CD4-positive, CD25-positive, alpha-beta regulatory T cell (primary cell): ENCODE data around the gene CNTNAP2. TPM values are rescaled to one million over a fixed set of nuclear protein-coding genes. Genes with fewer than 3 reads are reported as not detected.

Experiments
- ATAC-seq, 2 donors: fragments of 150-1000 bp; cut with Tn5 transposase; one replicate each; pipeline ENCODE4 v1.10.0; 2021; ENCODE audit warnings: low read depth in 2 of 2, moderate number of reproducible peaks in 2 of 2, moderate library complexity in 1 of 2
- DNase-seq, 3 donors: peaks; one replicate each; pipeline versions ENCODE4 v3.0.0 to v3.0.0-alpha.2; 2012 to 2022; ENCODE audit warnings: mixed read lengths in 1 of 3
- H3K27ac ChIP-seq: one replicate; pipeline ENCODE4 v1.7.0; 2013; ENCODE audit warnings: mild to moderate bottlenecking, low read length; ENCODE audit not compliant: insufficient read depth, poor library complexity, severe bottlenecking
- H3K27me3 ChIP-seq: one replicate; pipeline ENCODE4 v1.7.0; 2013; ENCODE audit warnings: low read length; ENCODE audit not compliant: control insufficient read depth, insufficient read depth
- H3K36me3 ChIP-seq: one replicate; pipeline ENCODE4 v1.7.0; 2013; ENCODE audit warnings: mild to moderate bottlenecking, low read length, moderate library complexity; ENCODE audit not compliant: control insufficient read depth, insufficient read depth
- H3K4me1 ChIP-seq: 2 replicates; pipeline ENCODE4 v1.7.0; 2013; ENCODE audit warnings: mild to moderate bottlenecking, low read length; ENCODE audit not compliant: insufficient read depth, control insufficient read depth, poor library complexity, severe bottlenecking
- H3K4me3 ChIP-seq: one replicate; pipeline ENCODE4 v1.7.0; 2013; ENCODE audit warnings: low read depth, mild to moderate bottlenecking, low read length, moderate library complexity
- H3K9me3 ChIP-seq, 2 experiments: 1 replicate in 1 of 2; 2 replicates in 1 of 2; pipeline ENCODE4 v1.7.0; 2013; ENCODE audit warnings: low read length in 2 of 2, mild to moderate bottlenecking in 1 of 2, moderate library complexity in 1 of 2; ENCODE audit not compliant: control insufficient read depth in 2 of 2
- H3K27ac Mint-ChIP-seq, 3 donors: one replicate each; pipeline ENCODE4 v1.8.0; 2020 to 2022; ENCODE audit warnings: mild to moderate bottlenecking in 3 of 3, mixed read lengths in 3 of 3, moderate library complexity in 2 of 3
- H3K27me3 Mint-ChIP-seq: one replicate; pipeline ENCODE4 v1.8.0; 2022; ENCODE audit warnings: mild to moderate bottlenecking, mixed read lengths
- H3K36me3 Mint-ChIP-seq: one replicate; pipeline ENCODE4 v1.8.0; 2020; ENCODE audit warnings: mixed read lengths
- H3K4me1 Mint-ChIP-seq, 4 donors: one replicate each; pipeline ENCODE4 v1.8.0; 2020 to 2022; ENCODE audit warnings: mixed read lengths in 4 of 4, mild to moderate bottlenecking in 1 of 4
- H3K4me3 Mint-ChIP-seq, 4 donors: one replicate each; pipeline ENCODE4 v1.8.0; 2020 to 2022; ENCODE audit warnings: mild to moderate bottlenecking in 4 of 4, mixed read lengths in 4 of 4, moderate library complexity in 3 of 4
- H3K9me3 Mint-ChIP-seq, 7 donors: one replicate each; pipeline ENCODE4 v1.8.0; 2020 to 2022; ENCODE audit warnings: mixed read lengths in 7 of 7, mild to moderate bottlenecking in 3 of 7, moderate library complexity in 2 of 7
- polyA plus RNA-seq, 4 donors: library from polyadenylated mRNA; unstranded; fragments of 300-500 nt; fragmentation: Illumina TruSeq; gene quantifications; one replicate each; pipeline ENCODE4 v1.2.3, GENCODE V29; 2021
- total RNA-seq: library from RNA; stranded (reverse); gene quantifications from one replicate; pipeline ENCODE4 v1.2.3, GENCODE V29; 2022

Gene CNTNAP2
- total and polyA plus RNA-seq, 5 donors from 2014 or later, result 0.02 to 0.15 TPM; not detected in 3

- H3K36me3 Mint-ChIP-seq, result no peaks in the 10 kb centered on the region
- no peaks in the 10 kb centered on the region for H3K27me3 Mint-ChIP-seq
- no peak overlapping the region for H3K4me3 Mint-ChIP-seq
- Histone ChIP-seq H3K27ac (no peak overlapping the region), H3K4me3 (no peak overlapping the region), H3K27me3 (no peaks in the 10 kb centered on the region), H3K36me3 (no peaks in the 10 kb centered on the region), H3K4me1 (no peaks in the 10 kb centered on the region), H3K9me3 (no peaks in the 10 kb centered on the region)
- peaks cover 0 to 4% (median 0%) of the 10 kb centered on the region in 7 donors for H3K9me3 Mint-ChIP-seq
- DNase-seq, result no peak
- H3K4me1 Mint-ChIP-seq, result no peaks in the 10 kb centered on the region
- ATAC-seq, result no peak
- H3K27ac Mint-ChIP-seq, result no peak overlapping the region
Measured at GRCh38 chr7:148041156-148041555, 1924.6 kb downstream of the CNTNAP2 start.

DNA sequence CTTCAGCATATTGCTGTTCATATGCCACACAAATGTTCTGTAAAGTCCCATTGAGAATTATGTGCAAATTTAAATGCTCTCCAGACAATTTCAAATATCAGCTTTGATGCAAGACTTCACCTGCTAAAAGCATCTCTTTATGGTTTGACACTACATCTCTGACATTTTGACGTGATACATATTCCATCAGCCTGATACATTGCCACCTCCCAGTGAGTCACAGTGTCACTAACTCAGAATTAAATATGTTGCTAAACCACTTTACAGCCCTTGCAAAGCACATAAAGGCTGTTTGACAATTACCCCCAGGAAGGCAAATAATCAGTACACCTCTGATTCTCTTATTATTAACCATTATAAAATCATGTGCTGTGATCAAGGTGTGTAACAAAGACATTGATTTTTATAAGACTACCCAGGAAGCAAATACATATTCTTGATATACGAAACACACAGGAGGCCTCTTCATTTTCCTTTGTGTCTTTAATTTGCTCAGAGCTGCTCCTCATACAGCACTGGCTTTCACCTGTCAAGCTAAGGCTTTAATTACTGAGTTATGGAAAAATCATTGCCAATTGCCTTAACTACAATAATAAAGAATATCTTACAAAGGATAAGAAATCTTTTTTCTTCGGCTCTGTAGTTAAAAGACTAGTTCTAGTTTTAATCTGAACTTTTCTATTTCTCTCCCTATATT lies 1926.5 kb downstream of the CNTNAP2 start:
- peaks cover 0 to 4% (median 0%) of the 10 kb centered on the region in 7 donors for H3K9me3 Mint-ChIP-seq
- ATAC-seq (no peak), DNase-seq (no peak)
- no peak overlapping the region for H3K4me3 ChIP-seq
- no peaks in the 10 kb centered on the region for H3K9me3 ChIP-seq
- H3K4me1 Mint-ChIP-seq, result no peaks in the 10 kb centered on the region
- H3K4me1 ChIP-seq, result no peaks in the 10 kb centered on the region
- H3K27me3 Mint-ChIP-seq, result peaks cover 4% of the 10 kb centered on the region
- no peak overlapping the region for H3K27ac ChIP-seq
- H3K36me3 Mint-ChIP-seq, result no peaks in the 10 kb centered on the region
- H3K27me3 ChIP-seq, result no peaks in the 10 kb centered on the region
- no peak overlapping the region for H3K27ac Mint-ChIP-seq
- no peaks in the 10 kb centered on the region for H3K36me3 ChIP-seq
- H3K4me3 Mint-ChIP-seq, result no peak overlapping the region

GRCh38 chr7:148044173-148044572 lies 1927.6 kb downstream of the CNTNAP2 start:
- no peak overlapping the region for H3K27ac ChIP-seq
- no peak for ATAC-seq
- Mint-ChIP-seq H3K27ac (no peak overlapping the region), H3K4me3 (no peak overlapping the region), H3K4me1 (no peaks in the 10 kb centered on the region), H3K36me3 (no peaks in the 10 kb centered on the region), H3K27me3 (peaks cover 4% of the 10 kb centered on the region), H3K9me3 (peaks cover 0 to 3% (median 0%) of the 10 kb centered on the region in 7 donors)
- no peaks in the 10 kb centered on the region for H3K27me3 ChIP-seq
- H3K4me3 ChIP-seq, result no peak overlapping the region
- DNase-seq, result no peak
- H3K4me1 ChIP-seq, result no peaks in the 10 kb centered on the region
- no peaks in the 10 kb centered on the region for H3K36me3 ChIP-seq
- H3K9me3 ChIP-seq, result no peaks in the 10 kb centered on the region

DNA sequence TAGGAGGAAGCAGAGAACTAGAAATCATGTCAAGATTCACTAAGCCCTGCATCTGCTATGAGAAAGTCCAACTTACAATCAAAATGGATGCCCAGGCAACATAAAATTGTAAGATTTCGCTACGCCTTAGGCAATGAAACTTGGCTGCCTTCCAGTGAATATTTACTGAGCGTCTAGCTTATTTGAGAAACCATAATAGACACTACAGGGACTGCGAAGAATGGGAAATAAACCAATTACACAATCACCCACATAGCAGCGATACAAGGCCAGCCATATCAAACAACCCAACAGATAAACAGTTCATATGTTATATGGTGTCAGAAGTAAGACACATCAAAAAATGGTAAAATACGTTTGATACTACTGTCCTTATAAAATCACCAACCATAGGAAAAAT lies 1928.9 kb downstream of the CNTNAP2 start:
- no peak overlapping the region for H3K4me3 Mint-ChIP-seq
- H3K36me3 Mint-ChIP-seq, result no peaks in the 10 kb centered on the region
- DNase-seq, result no peak
- no peaks in the 10 kb centered on the region for H3K27me3 ChIP-seq
- no peak overlapping the region for H3K4me3 ChIP-seq
- H3K9me3 Mint-ChIP-seq, result peaks cover 0 to 3% (median 0%) of the 10 kb centered on the region in 7 donors
- no peaks in the 10 kb centered on the region for H3K4me1 Mint-ChIP-seq
- no peaks in the 10 kb centered on the region for H3K4me1 ChIP-seq
- H3K27me3 Mint-ChIP-seq, result peaks cover 4% of the 10 kb centered on the region
- no peaks in the 10 kb centered on the region for H3K36me3 ChIP-seq
- no peaks in the 10 kb centered on the region for H3K9me3 ChIP-seq
- no peak overlapping the region for H3K27ac ChIP-seq
- no peak for ATAC-seq
- H3K27ac Mint-ChIP-seq, result no peak overlapping the region

- peaks cover 4% of the 10 kb centered on the region for H3K27me3 Mint-ChIP-seq
- no peaks in the 10 kb centered on the region for H3K9me3 ChIP-seq
- H3K4me3 ChIP-seq, result no peak overlapping the region
- ATAC-seq, result no peak
- no peaks in the 10 kb centered on the region for H3K27me3 ChIP-seq
- H3K36me3 Mint-ChIP-seq, result no peaks in the 10 kb centered on the region
- peaks cover 0 to 3% (median 0%) of the 10 kb centered on the region in 7 donors for H3K9me3 Mint-ChIP-seq
- no peak overlapping the region for H3K27ac Mint-ChIP-seq
- no peak for DNase-seq
- H3K4me3 Mint-ChIP-seq, result no peak overlapping the region
- no peaks in the 10 kb centered on the region for H3K4me1 Mint-ChIP-seq
- no peak overlapping the region for H3K27ac ChIP-seq
- no peaks in the 10 kb centered on the region for H3K4me1 ChIP-seq
- no peaks in the 10 kb centered on the region for H3K36me3 ChIP-seq
Measured at GRCh38 chr7:148049068-148049467, 1932.5 kb downstream of the CNTNAP2 start.

DNA sequence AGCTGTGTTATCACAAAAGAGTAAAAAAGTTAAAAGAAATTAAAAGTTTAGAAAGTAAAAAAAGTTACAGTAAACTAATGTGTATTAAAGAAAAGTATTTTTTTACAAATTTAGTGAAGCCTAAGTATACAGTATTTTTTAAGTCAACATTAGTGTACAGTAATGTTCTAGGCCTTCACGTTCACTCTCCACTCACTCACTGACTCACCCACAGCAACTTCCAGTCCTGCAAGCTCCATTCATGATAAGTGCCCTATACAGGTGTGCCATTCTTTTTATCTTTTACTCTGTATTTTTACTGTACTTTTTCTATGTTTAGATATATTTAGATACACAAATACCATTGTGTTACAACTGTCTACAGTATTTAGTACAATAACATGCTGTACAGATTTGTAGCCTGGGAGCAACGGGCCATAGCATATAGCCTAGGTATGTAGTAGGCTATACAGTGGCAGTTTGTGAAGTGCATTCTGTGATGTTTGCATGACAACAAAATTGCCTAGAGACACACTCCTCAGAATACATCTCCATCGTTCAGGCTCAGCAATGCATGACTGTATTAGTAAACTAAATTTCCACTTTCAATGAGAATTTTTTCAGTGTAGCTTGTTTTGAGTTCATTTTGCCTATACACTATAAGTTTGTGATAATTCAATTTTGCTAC lies 1934.0 kb downstream of the CNTNAP2 start:
- Mint-ChIP-seq H3K27ac (no peak overlapping the region), H3K36me3 (no peaks in the 10 kb centered on the region), H3K4me3 (no peak overlapping the region)

DNA sequence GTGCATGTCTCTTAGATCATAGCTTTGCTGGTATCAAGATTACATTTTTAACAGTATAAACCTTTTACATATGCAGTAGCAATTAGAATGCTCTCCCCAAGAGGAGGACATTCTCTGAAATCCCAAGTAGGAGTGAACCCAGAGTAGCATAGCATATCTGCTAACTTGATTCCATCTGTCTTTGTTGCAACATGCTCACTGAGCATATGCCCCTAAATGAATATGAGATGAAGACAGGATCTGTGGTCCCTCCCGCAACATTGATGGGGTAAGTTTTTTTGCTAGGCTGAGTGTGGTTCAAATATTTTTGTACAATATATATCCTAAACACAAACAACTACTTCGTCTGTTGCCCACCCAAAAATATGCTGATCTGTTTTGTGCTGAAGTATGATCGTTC lies 1939.8 kb downstream of the CNTNAP2 start:
- H3K9me3 Mint-ChIP-seq, result no peaks in the 10 kb centered on the region
- H3K27me3 ChIP-seq, result no peaks in the 10 kb centered on the region

More for the DNA sequence above, 1934.0 kb downstream of the CNTNAP2 start:
- ATAC-seq, result no peak
- Mint-ChIP-seq H3K9me3 (peaks cover 0 to 3% (median 0%) of the 10 kb centered on the region in 7 donors), H3K27me3 (peaks cover 4% of the 10 kb centered on the region), H3K4me1 (no peaks in the 10 kb centered on the region)
- Histone ChIP-seq H3K4me3 (no peak overlapping the region), H3K27ac (no peak overlapping the region), H3K4me1 (no peaks in the 10 kb centered on the region), H3K36me3 (no peaks in the 10 kb centered on the region), H3K27me3 (no peaks in the 10 kb centered on the region), H3K9me3 (no peaks in the 10 kb centered on the region)
- DNase-seq, result no peak

DNA sequence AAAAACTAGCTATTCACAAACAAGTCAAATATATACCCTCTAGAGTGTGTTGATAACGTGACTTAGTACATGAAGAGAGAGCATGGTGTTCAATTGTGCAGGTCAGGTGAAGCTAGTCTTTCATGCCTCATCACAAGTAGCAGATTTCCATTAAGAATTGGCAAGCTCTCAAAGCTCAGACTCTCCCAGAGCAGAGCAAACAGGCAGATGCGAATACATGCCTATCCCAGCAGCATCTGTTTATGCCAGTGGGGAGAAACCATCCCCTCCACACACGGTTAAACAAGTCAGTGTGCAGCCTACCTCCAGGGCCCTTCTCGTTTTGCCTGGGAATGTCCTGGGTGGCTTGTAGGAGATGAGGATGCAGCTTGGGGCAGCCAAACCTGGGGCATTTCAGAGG lies 1941.5 kb downstream of the CNTNAP2 start:
- H3K27ac Mint-ChIP-seq, result no peak overlapping the region
- peaks cover 0 to 1% (median 0%) of the 10 kb centered on the region in 7 donors for H3K9me3 Mint-ChIP-seq
- no peaks in the 10 kb centered on the region for H3K27me3 Mint-ChIP-seq

More for the DNA sequence above, 1939.8 kb downstream of the CNTNAP2 start:
- Mint-ChIP-seq H3K4me3 (no peak overlapping the region), H3K27me3 (no peaks in the 10 kb centered on the region), H3K36me3 (no peaks in the 10 kb centered on the region), H3K4me1 (no peaks in the 10 kb centered on the region), H3K27ac (no peak overlapping the region)
- H3K36me3 ChIP-seq, result no peaks in the 10 kb centered on the region
- ATAC-seq (no peak), DNase-seq (no peak)
- H3K4me1 ChIP-seq, result no peaks in the 10 kb centered on the region
- no peaks in the 10 kb centered on the region for H3K9me3 ChIP-seq
- no peak overlapping the region for H3K4me3 ChIP-seq
- H3K27ac ChIP-seq, result no peak overlapping the region

More for the DNA sequence above, 1941.5 kb downstream of the CNTNAP2 start:
- Histone ChIP-seq H3K4me1 (no peaks in the 10 kb centered on the region), H3K27me3 (no peaks in the 10 kb centered on the region), H3K4me3 (no peak overlapping the region), H3K36me3 (no peaks in the 10 kb centered on the region), H3K27ac (no peak overlapping the region), H3K9me3 (no peaks in the 10 kb centered on the region)
- no peak for ATAC-seq
- Mint-ChIP-seq H3K4me3 (no peak overlapping the region), H3K36me3 (no peaks in the 10 kb centered on the region), H3K4me1 (no peaks in the 10 kb centered on the region)
- DNase-seq, result no peak
